Measurements from ENCODE around the gene FAM90A26.
"Not testable (repeated sequence)": the region's sequence is repeated elsewhere in the genome, so short reads cannot be mapped to it uniquely, and the experiment has no call there.

Gene FAM90A26

DNA sequence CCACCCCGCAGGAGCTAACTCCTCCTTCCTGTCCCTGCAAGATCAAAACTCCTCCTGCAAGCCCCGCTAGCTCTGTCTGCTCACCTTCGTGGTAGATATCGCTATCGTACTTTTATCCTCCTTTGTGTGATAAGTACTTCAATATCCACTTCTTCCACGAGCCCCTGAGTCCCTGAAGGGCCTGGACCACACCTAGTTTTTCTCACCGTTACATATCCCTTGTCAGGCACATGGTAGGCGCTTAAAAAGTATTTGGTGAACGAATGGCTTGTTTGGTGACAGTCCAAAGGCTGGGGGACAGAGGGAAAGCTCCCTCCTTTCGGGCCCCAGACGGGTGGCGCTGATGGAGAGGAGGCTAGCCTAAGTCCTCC is 18.4 kb upstream of the FAM90A26 start:
- POLR2A ChIA-PET; DNase-seq; H3K9me3 ChIP-seq (ENCODE audit: control extremely low read depth in 1 of 5, control insufficient read depth in 4 of 5, insufficient read depth in 2 of 5, low read depth in 1 of 5, low read length in 4 of 5); H3K27me3 ChIP-seq (replicated peaks in 2 of 5; ENCODE audit: control insufficient read depth in 4 of 5, insufficient read depth in 5 of 5, low read length in 4 of 5); H3K36me3 ChIP-seq (ENCODE audit: control insufficient read depth in 4 of 4, insufficient read depth in 4 of 4, low read length in 3 of 4); CTCF ChIA-PET: not testable (repeated sequence)
- Histone ChIP-seq H3K27ac (ENCODE audit: insufficient read depth in 1 of 2, low read depth in 1 of 2, low read length in 2 of 2, poor library complexity in 1 of 2, severe bottlenecking in 2 of 2) (peak overlapping the region; percentile 64 to 75), H3K4me1 (ENCODE audit: control extremely low read depth in 1 of 4, control insufficient read depth in 4 of 4, insufficient read depth in 4 of 4, low read length in 3 of 4) (peaks cover 0 to 14% (median under 1%) of the 10 kb centered on the region in 4 experiments), H3K4me3 (ENCODE audit: control insufficient read depth in 1 of 7, extremely low read depth in 1 of 7, insufficient read depth in 4 of 7, low read depth in 2 of 7, low read length in 6 of 7) (peak overlapping the region; percentile 54 to 81 (median 66))
- WGBS (ENCODE audit: insufficient coverage), result 0% methylated on average over 6 of the region's 12 CpGs

DNA sequence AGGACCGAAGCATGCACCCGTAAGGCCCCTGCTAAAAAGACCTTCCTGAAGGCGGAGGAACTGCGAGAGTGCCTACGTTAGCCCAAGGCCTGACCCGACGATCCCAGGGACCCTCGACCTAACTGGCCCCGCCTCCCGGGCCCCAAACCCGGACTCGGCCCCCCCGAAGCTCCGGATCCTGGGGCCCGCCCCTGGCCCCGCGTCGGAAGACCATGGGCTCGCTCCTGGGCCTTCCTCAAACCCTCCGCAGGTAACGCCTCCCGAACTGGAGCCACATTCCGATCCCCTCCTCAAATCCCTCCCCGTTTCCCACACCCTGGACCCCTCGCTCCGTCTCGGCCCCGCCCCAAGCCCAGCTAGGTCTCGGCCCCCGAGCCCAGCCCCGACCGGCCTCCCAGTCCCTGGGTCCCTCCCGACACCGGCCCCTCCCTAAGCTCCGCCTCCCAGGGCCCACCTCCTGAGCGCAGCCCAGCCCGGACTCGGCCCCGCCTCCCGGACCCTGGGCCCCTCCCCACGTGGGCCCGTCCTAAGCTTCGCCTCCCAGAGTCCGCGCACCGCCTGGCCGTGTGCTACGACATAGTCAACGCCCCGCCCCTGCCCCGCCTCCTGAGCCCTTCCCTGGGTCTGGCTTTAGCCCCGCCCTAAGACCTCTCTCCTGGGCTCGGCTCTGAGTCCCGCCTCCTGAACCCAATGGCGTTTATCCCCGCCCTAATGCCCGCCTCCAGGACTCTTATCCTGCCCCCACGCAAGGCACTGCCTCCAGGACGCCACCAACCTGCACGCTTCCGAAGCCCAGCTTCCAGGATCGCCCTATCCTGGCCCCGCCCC is 17.8 kb upstream of the FAM90A26 start:
- CTCF ChIA-PET; POLR2A ChIA-PET; H3K36me3 ChIP-seq (ENCODE audit: control insufficient read depth in 4 of 4, insufficient read depth in 4 of 4, low read length in 3 of 4); H3K27me3 ChIP-seq (replicated peaks in 2 of 5; ENCODE audit: control insufficient read depth in 4 of 5, insufficient read depth in 5 of 5, low read length in 4 of 5); H3K9me3 ChIP-seq (ENCODE audit: control extremely low read depth in 1 of 5, control insufficient read depth in 4 of 5, insufficient read depth in 2 of 5, low read depth in 1 of 5, low read length in 4 of 5): not testable (repeated sequence)
- 0% methylated on average over 36 of the region's 63 CpGs for WGBS (ENCODE audit: insufficient coverage)
- peak; percentile 90 to 97 (median 95) for DNase-seq
- peak overlapping the region; percentile 64 to 82 for H3K27ac ChIP-seq (ENCODE audit: insufficient read depth in 1 of 2, low read depth in 1 of 2, low read length in 2 of 2, poor library complexity in 1 of 2, severe bottlenecking in 2 of 2)
- H3K4me3 ChIP-seq (ENCODE audit: control insufficient read depth in 1 of 7, extremely low read depth in 1 of 7, insufficient read depth in 4 of 7, low read depth in 2 of 7, low read length in 6 of 7), result peak overlapping the region; percentile 54 to 81 (median 66)
- H3K4me1 ChIP-seq (ENCODE audit: control extremely low read depth in 1 of 4, control insufficient read depth in 4 of 4, insufficient read depth in 4 of 4, low read length in 3 of 4), result peaks cover 0 to 14% (median under 1%) of the 10 kb centered on the region in 4 experiments

DNA sequence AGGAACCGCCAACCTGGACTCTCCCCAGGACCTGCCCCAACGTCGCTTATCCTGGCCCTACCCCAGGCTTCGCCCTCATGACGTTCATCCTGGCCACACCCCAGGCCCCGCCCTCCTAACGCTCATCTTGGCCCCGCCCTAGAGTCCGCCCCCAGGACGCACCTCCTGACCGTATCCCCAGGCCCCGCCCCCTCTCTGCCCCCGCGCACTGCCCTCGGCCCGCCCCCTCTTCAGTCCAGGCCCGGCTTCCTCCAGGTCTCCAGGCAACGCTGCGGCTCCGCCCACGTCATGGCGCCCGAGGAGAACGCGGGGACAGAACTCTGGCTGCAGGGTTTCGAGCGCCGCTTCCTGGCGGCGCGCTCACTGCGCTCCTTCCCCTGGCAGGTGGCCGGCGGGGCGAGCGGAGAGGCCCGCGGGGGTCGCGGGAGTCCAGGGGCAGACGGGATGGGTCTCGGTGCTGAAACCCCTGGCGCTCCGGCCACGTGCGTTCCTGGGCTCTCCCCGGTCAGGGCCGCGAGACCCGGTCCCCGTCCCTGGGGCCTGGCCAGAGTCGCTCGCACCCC is 17.1 kb upstream of the FAM90A26 start:
- WGBS (ENCODE audit: insufficient coverage), result 0% methylated on average over 47 of the region's 53 CpGs
- CTCF ChIA-PET; POLR2A ChIA-PET; H3K9me3 ChIP-seq (ENCODE audit: control extremely low read depth in 1 of 5, control insufficient read depth in 4 of 5, insufficient read depth in 2 of 5, low read depth in 1 of 5, low read length in 4 of 5); H3K27me3 ChIP-seq (replicated peaks in 2 of 5; ENCODE audit: control insufficient read depth in 4 of 5, insufficient read depth in 5 of 5, low read length in 4 of 5); H3K36me3 ChIP-seq (ENCODE audit: control insufficient read depth in 4 of 4, insufficient read depth in 4 of 4, low read length in 3 of 4): not testable (repeated sequence)
- H3K27ac ChIP-seq (ENCODE audit: insufficient read depth in 1 of 2, low read depth in 1 of 2, low read length in 2 of 2, poor library complexity in 1 of 2, severe bottlenecking in 2 of 2), result peak overlapping the region in 1 of 2 experiments; percentile 82
- DNase-seq, result peak; percentile 96 to 98 (median 98)
- peak overlapping the region; percentile 51 to 79 (median 69) for H3K4me3 ChIP-seq (ENCODE audit: control insufficient read depth in 1 of 7, extremely low read depth in 1 of 7, insufficient read depth in 4 of 7, low read depth in 2 of 7, low read length in 6 of 7)
- peaks cover 0 to 14% (median under 1%) of the 10 kb centered on the region in 4 experiments for H3K4me1 ChIP-seq (ENCODE audit: control extremely low read depth in 1 of 4, control insufficient read depth in 4 of 4, insufficient read depth in 4 of 4, low read length in 3 of 4)

DNA sequence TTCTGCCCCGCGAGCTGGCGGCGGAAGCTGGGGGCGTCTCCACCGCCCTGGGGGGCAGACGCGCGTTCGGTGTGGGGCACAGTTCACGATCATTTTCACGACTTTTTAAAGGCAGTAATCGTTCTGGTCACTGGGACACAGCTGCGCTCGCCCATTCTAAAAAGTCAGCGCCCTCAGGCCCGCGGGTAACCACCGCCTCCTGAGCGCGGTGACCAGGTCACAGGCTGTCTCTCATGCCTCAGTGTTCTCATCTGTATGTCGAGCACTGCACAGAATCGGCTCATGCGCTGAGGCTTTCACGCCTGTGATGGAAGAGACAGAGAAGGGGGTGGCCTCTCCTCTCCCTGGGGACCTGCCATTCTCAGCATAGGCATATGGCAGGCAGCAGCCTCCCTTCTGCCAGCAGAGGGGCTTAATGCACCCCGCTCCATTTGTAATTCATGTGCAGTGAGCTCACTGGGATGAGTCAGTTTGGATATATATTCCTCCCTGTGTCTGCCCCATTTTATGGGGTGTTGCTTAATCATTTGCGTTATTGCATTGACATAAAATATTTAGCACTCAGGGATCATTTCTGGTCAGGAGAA is 16.5 kb upstream of the FAM90A26 start:
- under 1% methylated on average over 19 of the region's 27 CpGs for WGBS (ENCODE audit: insufficient coverage)
- H3K9me3 ChIP-seq (ENCODE audit: control extremely low read depth in 1 of 5, control insufficient read depth in 4 of 5, insufficient read depth in 2 of 5, low read depth in 1 of 5, low read length in 4 of 5); CTCF ChIA-PET; POLR2A ChIA-PET; H3K27me3 ChIP-seq (replicated peaks in 2 of 5; ENCODE audit: control insufficient read depth in 4 of 5, insufficient read depth in 5 of 5, low read length in 4 of 5); H3K36me3 ChIP-seq (ENCODE audit: control insufficient read depth in 4 of 4, insufficient read depth in 4 of 4, low read length in 3 of 4): not testable (repeated sequence)
- Histone ChIP-seq H3K4me3 (ENCODE audit: control insufficient read depth in 1 of 7, extremely low read depth in 1 of 7, insufficient read depth in 4 of 7, low read depth in 2 of 7, low read length in 6 of 7) (peak overlapping the region; percentile 51 to 79 (median 69)), H3K27ac (ENCODE audit: insufficient read depth in 1 of 2, low read depth in 1 of 2, low read length in 2 of 2, poor library complexity in 1 of 2, severe bottlenecking in 2 of 2) (peak overlapping the region in 1 of 2 experiments; percentile 66), H3K4me1 (ENCODE audit: control extremely low read depth in 1 of 4, control insufficient read depth in 4 of 4, insufficient read depth in 4 of 4, low read length in 3 of 4) (peaks cover 0 to 14% (median under 1%) of the 10 kb centered on the region in 4 experiments)
- DNase-seq, result peak; percentile 14 to 50 (median 41)

DNA sequence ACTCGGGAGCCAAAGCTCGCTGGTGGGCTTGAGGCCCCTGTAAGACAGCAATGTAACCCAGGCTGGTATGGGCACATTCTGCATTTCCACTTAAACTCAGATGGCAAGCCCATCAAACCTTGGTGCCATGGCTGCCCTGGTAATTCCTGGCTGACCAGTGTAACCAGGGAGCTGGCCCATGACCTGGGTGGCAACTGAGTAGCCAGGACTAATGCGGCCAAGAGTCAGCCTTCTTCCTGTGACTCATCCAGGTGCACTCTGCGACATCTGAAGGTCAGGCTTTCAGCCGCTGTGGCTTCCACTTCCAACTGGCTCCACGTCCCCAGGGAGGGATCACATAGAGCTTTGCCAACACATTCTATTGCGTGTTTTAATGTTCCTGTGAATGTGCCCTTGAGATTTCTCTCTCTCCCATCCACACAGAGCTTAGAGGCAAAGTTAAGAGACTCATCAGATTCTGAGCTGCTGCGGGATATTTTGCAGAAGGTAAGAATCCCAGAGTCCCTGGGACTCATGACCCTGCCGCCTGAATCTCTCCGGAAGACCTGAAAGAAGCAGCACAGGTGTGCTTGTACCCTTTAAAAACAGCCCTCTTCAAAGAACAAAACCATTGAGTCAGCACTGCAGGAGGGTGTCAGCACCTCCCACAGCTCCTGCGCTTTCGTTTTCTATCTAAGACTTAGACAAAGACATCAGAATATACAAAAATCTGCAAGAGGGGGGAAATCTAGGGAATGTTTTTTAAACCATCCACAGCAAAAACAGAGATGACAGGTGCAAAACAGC is 14.9 kb upstream of the FAM90A26 start:
- H3K4me3 ChIP-seq (ENCODE audit: control insufficient read depth in 1 of 7, extremely low read depth in 1 of 7, insufficient read depth in 4 of 7, low read depth in 2 of 7, low read length in 6 of 7); CTCF ChIA-PET; H3K27ac ChIP-seq (ENCODE audit: insufficient read depth in 1 of 2, low read depth in 1 of 2, low read length in 2 of 2, poor library complexity in 1 of 2, severe bottlenecking in 2 of 2); POLR2A ChIA-PET; H3K27me3 ChIP-seq (replicated peaks in 2 of 5; ENCODE audit: control insufficient read depth in 4 of 5, insufficient read depth in 5 of 5, low read length in 4 of 5); DNase-seq; H3K36me3 ChIP-seq (ENCODE audit: control insufficient read depth in 4 of 4, insufficient read depth in 4 of 4, low read length in 3 of 4); H3K9me3 ChIP-seq (ENCODE audit: control extremely low read depth in 1 of 5, control insufficient read depth in 4 of 5, insufficient read depth in 2 of 5, low read depth in 1 of 5, low read length in 4 of 5): not testable (repeated sequence)
- peaks cover 0 to 14% (median under 1%) of the 10 kb centered on the region in 4 experiments for H3K4me1 ChIP-seq (ENCODE audit: control extremely low read depth in 1 of 4, control insufficient read depth in 4 of 4, insufficient read depth in 4 of 4, low read length in 3 of 4)
- WGBS (ENCODE audit: insufficient coverage), result 100% methylated on average over 2 of the region's 12 CpGs

DNA sequence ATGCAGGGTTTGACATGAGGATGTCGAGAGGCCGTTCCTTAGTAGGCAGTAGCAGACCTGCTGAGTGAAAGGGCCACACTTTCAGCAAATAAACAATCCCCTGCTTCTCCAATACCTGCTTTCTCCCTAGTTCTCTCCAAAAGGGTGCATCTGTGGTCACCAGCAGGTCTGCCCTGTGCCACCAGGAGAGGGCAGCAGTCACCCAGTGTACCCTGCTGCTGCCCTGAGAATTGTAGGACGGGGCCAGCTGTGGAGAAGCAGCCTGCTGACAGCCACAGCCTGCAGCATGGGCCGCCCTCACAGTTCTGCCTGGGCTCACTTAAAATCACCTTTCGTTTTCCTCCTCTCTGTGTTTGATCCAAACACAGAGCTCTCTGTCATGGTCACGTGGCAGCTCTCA is 11.8 kb upstream of the FAM90A26 start:
- CTCF ChIA-PET; H3K4me3 ChIP-seq (ENCODE audit: control insufficient read depth in 1 of 7, extremely low read depth in 1 of 7, insufficient read depth in 4 of 7, low read depth in 2 of 7, low read length in 6 of 7); H3K36me3 ChIP-seq (ENCODE audit: control insufficient read depth in 4 of 4, insufficient read depth in 4 of 4, low read length in 3 of 4); H3K27ac ChIP-seq (ENCODE audit: insufficient read depth in 1 of 2, low read depth in 1 of 2, low read length in 2 of 2, poor library complexity in 1 of 2, severe bottlenecking in 2 of 2); H3K27me3 ChIP-seq (replicated peaks in 2 of 5; ENCODE audit: control insufficient read depth in 4 of 5, insufficient read depth in 5 of 5, low read length in 4 of 5); H3K9me3 ChIP-seq (ENCODE audit: control extremely low read depth in 1 of 5, control insufficient read depth in 4 of 5, insufficient read depth in 2 of 5, low read depth in 1 of 5, low read length in 4 of 5); DNase-seq; POLR2A ChIA-PET; H3K4me1 ChIP-seq (ENCODE audit: control extremely low read depth in 1 of 4, control insufficient read depth in 4 of 4, insufficient read depth in 4 of 4, low read length in 3 of 4): not testable (repeated sequence)
- WGBS (ENCODE audit: insufficient coverage), result no CpG with 5 or more reads among the region's 6 CpGs
